HepG2 (cell line): ENCODE data around the gene RAB6C. TPM values are rescaled to one million over a fixed set of nuclear protein-coding genes. Genes with fewer than 3 reads are reported as not detected.
"Not testable (repeated sequence)": the region's sequence is repeated elsewhere in the genome, so short reads cannot be mapped to it uniquely, and the experiment has no call there.

Experiments used
- ATAC-seq: fragments of 200-7000 bp; cut with Tn5 transposase; 3 replicates; pipeline ENCODE4 v1.9.1; 2020; ENCODE audit warnings: mild to moderate bottlenecking, moderate library complexity
- BruUV-seq: library from RNA; stranded (reverse); fragments of 400-500 nt; replicated peaks from 2 replicates; lab custom pipeline; 2021; lab: Mats Ljungman, UMichigan
- CTCF ChIA-PET: fragments of 300-600 bp; formaldehyde crosslinking; extraction: SDS; loops from one replicate; lab custom pipeline; 2021; ENCODE audit warnings: low total read pairs, inconsistent platforms, low intra/inter-chr PET ratio; lab: Yijun Ruan, JAX
- POLR2A ChIA-PET: fragments of 350-600 bp; sonication (Branson Sonifier 250); formaldehyde crosslinking; loops from one replicate; lab custom pipeline; 2020; ENCODE audit warnings: antibody characterized with exemption, inconsistent platforms; lab: Yijun Ruan, JAX
- DNase-seq: peaks from one replicate; pipeline ENCODE4 v3.0.0-alpha.2; 2015; ENCODE audit warnings: low spot score
- FAIRE-seq: peaks from 3 replicates; lab custom pipeline; 2011; peaks lifted over from hg19 to GRCh38; lab: Jason Lieb, UNC
- H2AFZ ChIP-seq: one replicate; pipeline ENCODE4 v1.6.1; 2011; ENCODE audit warnings: low read length, inconsistent platforms
- H3K27ac ChIP-seq: fragments of 300-600 bp; 3 replicates; pipeline ENCODE4 v1.8.0; 2011; ENCODE audit warnings: mixed run types, mild to moderate bottlenecking, mixed read lengths, low read length, inconsistent platforms; ENCODE audit not compliant: insufficient read depth; ENCODE audit errors: extremely low read length
- H3K27me3 ChIP-seq, 2 experiments: fragments of 200-600 bp in 1 of 2; 2 replicates in 1 of 2; 3 replicates in 1 of 2; pipeline versions ENCODE4 v1.6.0 to v1.8.0; 2011; ENCODE audit warnings: low read length in 2 of 2, mild to moderate bottlenecking in 2 of 2, moderate library complexity in 2 of 2, inconsistent platforms in 1 of 2; ENCODE audit not compliant: insufficient read depth in 2 of 2, control insufficient read depth in 1 of 2
- H3K36me3 ChIP-seq, 2 experiments: fragments of 200-600 bp in 1 of 2; replicated peaks in 1 of 2; 2 replicates in 1 of 2; 3 replicates in 1 of 2; pipeline versions ENCODE4 v1.5.1 to v1.8.0; 2011; ENCODE audit warnings: low read length in 2 of 2, inconsistent platforms in 1 of 2; ENCODE audit not compliant: insufficient read depth in 2 of 2, control insufficient read depth in 1 of 2
- H3K4me1 ChIP-seq: 2 replicates; pipeline ENCODE4 v1.5.1; 2012; ENCODE audit warnings: low read length, inconsistent platforms; ENCODE audit not compliant: insufficient read depth
- H3K4me2 ChIP-seq: 2 replicates; pipeline ENCODE4 v1.6.0; 2011; ENCODE audit warnings: low read depth, low read length, inconsistent platforms
- H3K4me3 ChIP-seq, 3 experiments: fragments of 200-600 bp in 1 of 3; sonication (generic), shearing (Covaris generic) in 1 of 3; replicated peaks in 1 of 3; 2 replicates each; pipeline ENCODE4 v1.5.1; 2011 to 2016; ENCODE audit warnings: low read length in 3 of 3, inconsistent platforms in 2 of 3, low read depth in 2 of 3, mild to moderate bottlenecking in 2 of 3, control low read depth in 1 of 3, mixed read lengths in 1 of 3; ENCODE audit not compliant: insufficient read depth in 1 of 3
- H3K79me2 ChIP-seq: one replicate; pipeline ENCODE4 v1.6.1; 2011; ENCODE audit warnings: low read length, inconsistent platforms; ENCODE audit not compliant: insufficient read depth
- H3K9ac ChIP-seq: 2 replicates; pipeline ENCODE4 v1.6.0; 2011; ENCODE audit warnings: mild to moderate bottlenecking, low read depth, low read length, inconsistent platforms; ENCODE audit not compliant: insufficient read depth
- H3K9me3 ChIP-seq: 2 replicates; pipeline ENCODE4 v1.5.1; 2012; ENCODE audit warnings: mild to moderate bottlenecking, low read length
- H4K20me1 ChIP-seq: 2 replicates; pipeline ENCODE4 v1.6.0; 2011; ENCODE audit warnings: inconsistent platforms, mild to moderate bottlenecking, low read length, moderate library complexity; ENCODE audit not compliant: insufficient read depth
- WGBS: methylation state at CpG from one replicate; pipeline ENCODE4 v1.1.6; 2017; ENCODE audit warnings: low lambda C conversion rate; 5-methylcytosine and 5-hydroxymethylcytosine counted together
- in situ Hi-C: cut with HindIII; loops from 2 replicates; pipeline ENCODE4 v1.10.0; 2017; ENCODE audit warnings: low pct_unique_long_range_greater_than_20kb; ENCODE audit not compliant: extremely low pct_ligation_motif_present
- intact Hi-C: fragments of 100-400 bp; cut with micrococcal nuclease; formaldehyde crosslinking; loops from one replicate; pipeline ENCODE4 v1.10.0; 2022; ENCODE audit not compliant: unreplicated experiment
- polyA plus RNA-seq, 8 experiments: library from polyadenylated mRNA; depleted of rRNA in 3 of 8; stranded (reverse) in 7 of 8; unstranded in 1 of 8; fragments of >200 nt; fragmentation: Illumina TruSeq in 4 of 8; extraction: Trizol in 4 of 8; gene quantifications; 2 replicates each; pipeline versions ENCODE4 v1.2.1 to v1.2.3, GENCODE V29; 2011 to 2016; ENCODE audit warnings: low read depth in 4 of 8, missing spikeins in 1 of 8, mixed read lengths in 1 of 8; ENCODE audit not compliant: insufficient read depth in 1 of 8
- total RNA-seq, 5 experiments: library from RNA; depleted of rRNA; stranded (reverse); fragments of >200 nt; fragmentation: Illumina TruSeq; extraction: Trizol; gene quantifications; 2 replicates each; pipeline ENCODE4 v1.2.3, GENCODE V29; 2016; ENCODE audit warnings: low read depth in 1 of 5
- TF ChIP-seq, protein P1 (sequence below): sonication (generic); formaldehyde crosslinking; IDR thresholded peaks from 2 replicates; pipeline ENCODE4 v1.5.0; 2020; ENCODE audit warnings: mild to moderate bottlenecking, missing genetic modification reagents, moderate library complexity

RAB6C gene
- total and polyA plus RNA-seq, 2 of the 13 experiments (the other 11 are each of a cell fraction or from before 2014, with no cell fraction given), result not detected

GRCh38 chr2:130025931-130026330 is 46.5 kb downstream of the RAB6C start:
- ATAC-seq, result peak; percentile 46; the same call in 2 of the 3 replicates
- POLR2A ChIA-PET, H3K36me3 ChIP-seq, H3K27me3 ChIP-seq, H3K4me2 ChIP-seq, H3K9ac ChIP-seq, intact Hi-C loops, H3K9me3 ChIP-seq, H4K20me1 ChIP-seq, CTCF ChIA-PET, H2AFZ ChIP-seq, H3K4me1 ChIP-seq, in situ Hi-C loops, H3K4me3 ChIP-seq, H3K27ac ChIP-seq, BruUV-seq, H3K79me2 ChIP-seq, FAIRE-seq: not testable (repeated sequence)
- WGBS, result 53% methylated on average over 1 of the region's 1 CpG
- TF ChIP-seq, protein P1, sequence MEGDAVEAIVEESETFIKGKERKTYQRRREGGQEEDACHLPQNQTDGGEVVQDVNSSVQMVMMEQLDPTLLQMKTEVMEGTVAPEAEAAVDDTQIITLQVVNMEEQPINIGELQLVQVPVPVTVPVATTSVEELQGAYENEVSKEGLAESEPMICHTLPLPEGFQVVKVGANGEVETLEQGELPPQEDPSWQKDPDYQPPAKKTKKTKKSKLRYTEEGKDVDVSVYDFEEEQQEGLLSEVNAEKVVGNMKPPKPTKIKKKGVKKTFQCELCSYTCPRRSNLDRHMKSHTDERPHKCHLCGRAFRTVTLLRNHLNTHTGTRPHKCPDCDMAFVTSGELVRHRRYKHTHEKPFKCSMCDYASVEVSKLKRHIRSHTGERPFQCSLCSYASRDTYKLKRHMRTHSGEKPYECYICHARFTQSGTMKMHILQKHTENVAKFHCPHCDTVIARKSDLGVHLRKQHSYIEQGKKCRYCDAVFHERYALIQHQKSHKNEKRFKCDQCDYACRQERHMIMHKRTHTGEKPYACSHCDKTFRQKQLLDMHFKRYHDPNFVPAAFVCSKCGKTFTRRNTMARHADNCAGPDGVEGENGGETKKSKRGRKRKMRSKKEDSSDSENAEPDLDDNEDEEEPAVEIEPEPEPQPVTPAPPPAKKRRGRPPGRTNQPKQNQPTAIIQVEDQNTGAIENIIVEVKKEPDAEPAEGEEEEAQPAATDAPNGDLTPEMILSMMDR (CRISPR knock-in tag), result 0 out of 2 replicates have a peak, but pooled peaks have one; percentile 7
- DNase-seq, result peak; percentile 13

Other genes starting within 250 kb of the RAB6C start
- gene POTEF, start 149.6 kb downstream of the RAB6C start, total RNA-seq (2016; rRNA removed; fragmentation: Illumina TruSeq; extraction: Trizol), result 1.9 and 6.0 TPM in 2 replicates
- gene POTEF, start 149.6 kb downstream of the RAB6C start, polyA plus RNA-seq (2011; rRNA removed), result 1.2 and 1.7 TPM in 2 replicates
- 0.11 TPM in 1 of 2 replicates, not detected in the other for gene CCDC74B, start 165.4 kb downstream of the RAB6C start, total RNA-seq (2016; rRNA removed; fragmentation: Illumina TruSeq; extraction: Trizol)
- gene CCDC74B, start 165.4 kb downstream of the RAB6C start, polyA plus RNA-seq (2011; rRNA removed), result 0.07 and 0.12 TPM in 2 replicates
- 70.5 and 72.5 TPM in 2 replicates for gene SMPD4, start 201.9 kb downstream of the RAB6C start, total RNA-seq (2016; rRNA removed; fragmentation: Illumina TruSeq; extraction: Trizol)
- 63.2 and 69.0 TPM in 2 replicates for gene SMPD4, start 201.9 kb downstream of the RAB6C start, polyA plus RNA-seq (2011; rRNA removed)
- gene MZT2B, start 202.6 kb downstream of the RAB6C start, total RNA-seq (2016; rRNA removed; fragmentation: Illumina TruSeq; extraction: Trizol), result 308 and 410 TPM in 2 replicates
- gene MZT2B, start 202.6 kb downstream of the RAB6C start, polyA plus RNA-seq (2011; rRNA removed), result 244 and 253 TPM in 2 replicates
- not detected in 2 replicates for gene TUBA3E, start 218.8 kb downstream of the RAB6C start, total RNA-seq (2016; rRNA removed; fragmentation: Illumina TruSeq; extraction: Trizol)
- gene TUBA3E, start 218.8 kb downstream of the RAB6C start, polyA plus RNA-seq (2011; rRNA removed), result not detected in 2 replicates